Caco-2 (cell line): ENCODE measurements around the gene UBE2I. TPM values are rescaled to one million over a fixed set of nuclear protein-coding genes. Genes with fewer than 3 reads are reported as not detected.

Experiments used
- BruUV-seq: library from RNA; stranded (reverse); fragments of 400-500 nt; replicated peaks from 2 replicates; lab custom pipeline; 2021; lab: Mats Ljungman, UMichigan
- CTCF ChIA-PET: fragments of 300-600 bp; sonication (Branson Sonifier 250); formaldehyde crosslinking; loops from one replicate; lab custom pipeline; 2022; ENCODE audit warnings: antibody characterized with exemption; lab: Charles Lee
- POLR2A ChIA-PET: fragments of 300-600 bp; sonication (Branson Sonifier 250); formaldehyde crosslinking; loops from one replicate; lab custom pipeline; 2022; ENCODE audit warnings: antibody characterized with exemption; lab: Charles Lee
- DNase-seq, 2 experiments: peaks; one replicate each; pipeline versions ENCODE4 v3.0.0 to v3.0.0-alpha.2; 2020 to 2022
- H3K27me3 ChIP-seq: replicated peaks from 2 replicates; pipeline ENCODE4 v1.6.0; 2011; ENCODE audit warnings: low read length; ENCODE audit not compliant: control insufficient read depth, insufficient read depth
- H3K36me3 ChIP-seq: 2 replicates; pipeline ENCODE4 v1.5.1; 2011; ENCODE audit warnings: low read length; ENCODE audit not compliant: control insufficient read depth, insufficient read depth
- H3K4me1 ChIP-seq: fragments of 250-450 bp; sonication (Bioruptor Pico); 2 replicates; pipeline ENCODE4 v1.5.1; 2020; ENCODE audit warnings: mild to moderate bottlenecking
- H3K4me3 ChIP-seq: 2 replicates; pipeline ENCODE4 v1.5.1; 2011; ENCODE audit warnings: low read depth, mild to moderate bottlenecking, control low read depth, low read length
- H3K9me3 ChIP-seq: fragments of 250-450 bp; sonication (Bioruptor Pico); 2 replicates; pipeline ENCODE4 v1.5.1; 2020; ENCODE audit warnings: mild to moderate bottlenecking, moderate library complexity
- H3K27ac Mint-ChIP-seq: one replicate; pipeline ENCODE4 v1.8.0; 2022; ENCODE audit warnings: mixed read lengths; ENCODE audit not compliant: unreplicated experiment
- H3K27me3 Mint-ChIP-seq: one replicate; pipeline ENCODE4 v1.8.0; 2022; ENCODE audit warnings: mixed read lengths; ENCODE audit not compliant: insufficient read depth, unreplicated experiment
- H3K36me3 Mint-ChIP-seq: one replicate; pipeline ENCODE4 v1.8.0; 2022; ENCODE audit warnings: mild to moderate bottlenecking, mixed read lengths; ENCODE audit not compliant: insufficient read depth, unreplicated experiment
- H3K4me1 Mint-ChIP-seq: one replicate; pipeline ENCODE4 v1.8.0; 2022; ENCODE audit warnings: low read depth, mixed read lengths; ENCODE audit not compliant: unreplicated experiment
- H3K4me3 Mint-ChIP-seq: one replicate; pipeline ENCODE4 v1.8.0; 2022; ENCODE audit warnings: mild to moderate bottlenecking, moderate library complexity, mixed read lengths; ENCODE audit not compliant: unreplicated experiment
- H3K9me3 Mint-ChIP-seq: one replicate; pipeline ENCODE4 v1.8.0; 2022; ENCODE audit warnings: mixed read lengths; ENCODE audit not compliant: unreplicated experiment
- CTCF ChIP-seq, 2 experiments: fragments of 200-600 bp in 1 of 2; IDR thresholded peaks; 1 replicate in 1 of 2; 2 replicates in 1 of 2; pipeline versions ENCODE4 v1.5.1 to v1.8.0; 2011 to 2022; ENCODE audit warnings: antibody characterized with exemption in 1 of 2, control low read depth in 1 of 2, inconsistent platforms in 1 of 2, low read depth in 1 of 2, low read length in 1 of 2, mild to moderate bottlenecking in 1 of 2, moderate library complexity in 1 of 2; ENCODE audit not compliant: insufficient read depth in 1 of 2, severe bottlenecking in 1 of 2, unreplicated experiment in 1 of 2
- intact Hi-C: fragments of 100-400 bp; cut with micrococcal nuclease; formaldehyde crosslinking; loops from one replicate; pipeline ENCODE4 v1.10.0; 2022; ENCODE audit not compliant: unreplicated experiment
- total RNA-seq: library from RNA; stranded (reverse); gene quantifications from 2 replicates; pipeline ENCODE4 v1.2.3, GENCODE V29; 2022

UBE2I gene
- total RNA-seq, 1 experiment from 2014 or later = 178 TPM

GRCh38 chr16:1335996-1336395 lies 26.6 kb downstream of the UBE2I start:
- peaks cover 3% of the 10 kb centered on the region for H3K27me3 Mint-ChIP-seq
- BruUV-seq = no TSS peak
- H3K27me3 ChIP-seq = peaks cover 1% of the 10 kb centered on the region; the same call in 1 of the 2 replicates

GRCh38 chr16:1336619-1337018 lies 27.2 kb downstream of the UBE2I start:
- ChIA-PET CTCF (no interaction called here), POLR2A (no interaction called here)
- H3K4me1 ChIP-seq = peaks cover 4% of the 10 kb centered on the region; the same call in 1 of the 2 replicates
- no peak overlapping the region for H3K4me3 ChIP-seq
- no peaks in the 10 kb centered on the region for H3K36me3 ChIP-seq
- intact Hi-C loops = no loop called here
- Mint-ChIP-seq H3K4me1 (no peaks in the 10 kb centered on the region), H3K4me3 (no peak overlapping the region), H3K27me3 (peaks cover 3% of the 10 kb centered on the region), H3K27ac (no peak overlapping the region), H3K9me3 (no peaks in the 10 kb centered on the region), H3K36me3 (no peaks in the 10 kb centered on the region)
- TF ChIP-seq CTCF (IDR thresholded peaks at IDR 0.05; ENCODE audit: insufficient read depth in 1 of 2, low read depth in 1 of 2, low read length in 1 of 2, severe bottlenecking in 1 of 2, unreplicated experiment in 1 of 2) = no peak
- no peak for DNase-seq
- H3K27me3 ChIP-seq = peaks cover 1% of the 10 kb centered on the region; the same call in 1 of the 2 replicates
- H3K9me3 ChIP-seq = no peaks in the 10 kb centered on the region
- BruUV-seq = no TSS peak

More at GRCh38 chr16:1335996-1336395, 26.6 kb downstream of the UBE2I start:
- H3K27ac Mint-ChIP-seq = no peak overlapping the region
- TF ChIP-seq CTCF (IDR thresholded peaks at IDR 0.05; ENCODE audit: insufficient read depth in 1 of 2, low read depth in 1 of 2, low read length in 1 of 2, severe bottlenecking in 1 of 2, unreplicated experiment in 1 of 2) = no peak
- intact Hi-C loops = no loop called here
- Histone ChIP-seq H3K36me3 (no peaks in the 10 kb centered on the region), H3K4me1 (peaks cover 4% of the 10 kb centered on the region; the same call in 1 of the 2 replicates), H3K9me3 (no peaks in the 10 kb centered on the region), H3K4me3 (no peak overlapping the region)
- H3K9me3 Mint-ChIP-seq = no peaks in the 10 kb centered on the region
- H3K36me3 Mint-ChIP-seq = no peaks in the 10 kb centered on the region
- no peaks in the 10 kb centered on the region for H3K4me1 Mint-ChIP-seq
- ChIA-PET CTCF (interaction anchor here (0.6 kb wide), 1 partner anchor 23 kb away, joined by 11 read pairs; no protein-coding TSS in a partner anchor), POLR2A (no interaction called here)
- no peak overlapping the region for H3K4me3 Mint-ChIP-seq
- DNase-seq = no peak

GRCh38 chr16:1337486-1337885 lies 28.1 kb downstream of the UBE2I start:
- Histone ChIP-seq H3K4me3 (no peak overlapping the region), H3K9me3 (no peaks in the 10 kb centered on the region), H3K27me3 (peaks cover 1% of the 10 kb centered on the region; the same call in 1 of the 2 replicates), H3K36me3 (no peaks in the 10 kb centered on the region), H3K4me1 (peaks cover 4% of the 10 kb centered on the region; the same call in 1 of the 2 replicates)
- Mint-ChIP-seq H3K9me3 (no peaks in the 10 kb centered on the region), H3K4me1 (no peaks in the 10 kb centered on the region), H3K27ac (no peak overlapping the region), H3K4me3 (no peak overlapping the region), H3K27me3 (peaks cover 3% of the 10 kb centered on the region), H3K36me3 (no peaks in the 10 kb centered on the region)
- ChIA-PET CTCF (interaction anchor here (0.5 kb wide), 1 partner anchor 122 kb away, joined by 4 read pairs; no protein-coding TSS in a partner anchor), POLR2A (no interaction called here)
- no peak for DNase-seq
- intact Hi-C loops = no loop called here
- TF ChIP-seq CTCF (IDR thresholded peaks at IDR 0.05; ENCODE audit: insufficient read depth in 1 of 2, low read depth in 1 of 2, low read length in 1 of 2, severe bottlenecking in 1 of 2, unreplicated experiment in 1 of 2) = no peak
- no TSS peak for BruUV-seq
